OCI-LY7 (cell line): ENCODE data around the gene INF2. TPM values are rescaled to one million over a fixed set of nuclear protein-coding genes. Genes with fewer than 3 reads are reported as not detected.

Source experiments
- BruUV-seq: library from RNA; stranded (reverse); fragments of 400-500 nt; replicated peaks from 2 replicates; lab custom pipeline; 2021; lab: Mats Ljungman, UMichigan
- CTCF ChIA-PET: fragments of 300-600 bp; sonication (Branson Sonifier 250); formaldehyde crosslinking; loops from one replicate; lab custom pipeline; 2022; ENCODE audit warnings: antibody characterized with exemption; ENCODE audit not compliant: unreplicated experiment; lab: Charles Lee
- POLR2A ChIA-PET: fragments of 300-600 bp; sonication (Branson Sonifier 250); formaldehyde crosslinking; loops from one replicate; lab custom pipeline; 2022; ENCODE audit warnings: antibody characterized with exemption; lab: Charles Lee
- DNase-seq: peaks from one replicate; pipeline ENCODE4 v3.0.0-alpha.2; 2015; ENCODE audit warnings: low spot score
- H2AFZ ChIP-seq: fragments of 200-600 bp; sonication (generic), shearing (Covaris generic); 2 replicates; pipeline ENCODE4 v1.6.1; 2014; ENCODE audit warnings: mild to moderate bottlenecking, antibody characterized with exemption, low read length, moderate library complexity
- H3K27ac ChIP-seq: fragments of 200-600 bp; sonication (generic); 2 replicates; pipeline ENCODE4 v1.5.1; 2014; ENCODE audit warnings: mixed run types, low read depth, mild to moderate bottlenecking, moderate library complexity, low read length, inconsistent platforms; ENCODE audit not compliant: poor library complexity, severe bottlenecking
- H3K36me3 ChIP-seq: fragments of 200-600 bp; sonication (generic); 2 replicates; pipeline ENCODE4 v1.6.1; 2014; ENCODE audit warnings: mild to moderate bottlenecking, antibody characterized with exemption, low read length, moderate library complexity, mixed read lengths; ENCODE audit not compliant: insufficient read depth
- H3K4me1 ChIP-seq: fragments of 200-600 bp; sonication (generic); 2 replicates; pipeline ENCODE4 v1.5.1; 2014; ENCODE audit warnings: mild to moderate bottlenecking, low read length; ENCODE audit not compliant: insufficient read depth, poor library complexity, severe bottlenecking
- H3K4me2 ChIP-seq: fragments of 200-600 bp; sonication (generic); 2 replicates; pipeline ENCODE4 v1.6.1; 2014; ENCODE audit warnings: mild to moderate bottlenecking, low read length
- H3K4me3 ChIP-seq: fragments of 200-600 bp; sonication (generic); 2 replicates; pipeline ENCODE4 v1.5.1; 2014; ENCODE audit warnings: mild to moderate bottlenecking, low read depth, low read length; ENCODE audit not compliant: poor library complexity, severe bottlenecking
- H3K79me2 ChIP-seq: fragments of 200-600 bp; sonication (generic); 2 replicates; pipeline ENCODE4 v1.6.1; 2016; ENCODE audit warnings: low read depth, mild to moderate bottlenecking, low read length, moderate library complexity, mixed read lengths; ENCODE audit not compliant: insufficient read depth
- H3K9me2 ChIP-seq: fragments of 200-600 bp; sonication (generic); 2 replicates; pipeline ENCODE4 v1.6.1; 2016; ENCODE audit warnings: mild to moderate bottlenecking, low read length, mixed read lengths; ENCODE audit not compliant: insufficient read depth
- H3K9me3 ChIP-seq: fragments of 200-600 bp; sonication (generic); 2 replicates; pipeline ENCODE4 v1.6.1; 2014; ENCODE audit warnings: mild to moderate bottlenecking, mixed run types, low read length, mixed read lengths
- H4K20me1 ChIP-seq: fragments of 200-600 bp; sonication (generic); 2 replicates; pipeline ENCODE4 v1.6.1; 2014; ENCODE audit warnings: mild to moderate bottlenecking, antibody characterized with exemption, low read length, moderate library complexity, mixed read lengths; ENCODE audit not compliant: insufficient read depth
- CTCF ChIP-seq: fragments of 200-600 bp; sonication (generic); conservative IDR thresholded peaks from 2 replicates; pipeline ENCODE4 v1.5.1; 2014; ENCODE audit warnings: mild to moderate bottlenecking, antibody characterized with exemption, low read length, moderate library complexity, mixed read lengths
- EZH2phosphoT487 ChIP-seq: fragments of 200-600 bp; sonication (generic); IDR thresholded peaks from 2 replicates; pipeline ENCODE4 v1.6.1; 2018; ENCODE audit warnings: low read depth, borderline replicate concordance, mild to moderate bottlenecking, mixed run types, antibody characterized with exemption, low read length, moderate library complexity, mixed read lengths
- intact Hi-C: fragments of 100-400 bp; cut with micrococcal nuclease; formaldehyde crosslinking; loops from one replicate; pipeline ENCODE4 v1.10.0; 2022; ENCODE audit not compliant: unreplicated experiment
- total RNA-seq, 2 experiments: library from RNA; depleted of rRNA in 1 of 2; stranded (reverse); fragments of >200 nt in 1 of 2; shearing (Covaris generic) in 1 of 2; gene quantifications; 2 replicates each; pipeline ENCODE4 v1.2.3, GENCODE V29; 2014 to 2022

The INF2 gene
- total RNA-seq, 2 experiments from 2014 or later: 39.4 to 51.6 TPM

DNA sequence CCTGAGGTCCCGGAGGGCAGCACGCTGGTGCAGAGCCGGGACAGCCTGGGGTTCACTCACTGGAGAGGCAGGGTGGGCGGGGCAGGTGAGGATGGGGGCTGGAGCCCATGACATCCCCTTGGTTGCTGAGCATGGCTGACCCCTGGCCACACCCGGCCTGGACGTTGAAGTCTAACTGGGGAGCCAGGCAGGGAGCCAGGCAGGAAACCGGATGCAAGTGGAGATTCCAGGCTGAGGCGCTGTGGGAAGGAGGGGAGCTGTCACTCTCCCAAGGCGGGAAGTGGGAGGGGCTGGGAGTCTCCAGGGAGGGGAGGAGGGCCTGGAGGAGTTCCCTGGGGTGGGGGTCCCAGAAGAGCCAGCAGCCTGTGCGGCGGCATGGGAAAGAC lies 7.7 kb upstream of the INF2 start:
- Histone ChIP-seq H2AFZ (peak overlapping the region; percentile 61), H3K4me2 (peak overlapping the region; percentile 48), H3K4me1 (peaks cover 52% of the 10 kb centered on the region), H3K4me3 (no peak overlapping the region), H4K20me1 (no peaks in the 10 kb centered on the region), H3K79me2 (no peaks in the 10 kb centered on the region), H3K27ac (peak overlapping the region; percentile 52), H3K9me2 (no peaks in the 10 kb centered on the region), H3K9me3 (no peaks in the 10 kb centered on the region), H3K36me3 (no peaks in the 10 kb centered on the region)
- no peak for DNase-seq
- no TSS peak for BruUV-seq
- ChIA-PET CTCF (interaction anchor here (0.9 to 1.5 kb wide), 2 partner anchors 24 to 26 kb away, joined by 5 read pairs; no protein-coding TSS in a partner anchor), POLR2A (interaction anchor here (1.0 to 1.7 kb wide), 3 partner anchors 10 to 26 kb away, joined by 3 to 12 read pairs (median 11); no protein-coding TSS in a partner anchor)
- peak; percentile 34 for TF ChIP-seq CTCF
- no peak for TF ChIP-seq EZH2phosphoT487
- intact Hi-C loops: loop anchor here (1.0 kb wide), 2 partner anchors 21 to 31 kb away; no protein-coding TSS in a partner anchor

DNA sequence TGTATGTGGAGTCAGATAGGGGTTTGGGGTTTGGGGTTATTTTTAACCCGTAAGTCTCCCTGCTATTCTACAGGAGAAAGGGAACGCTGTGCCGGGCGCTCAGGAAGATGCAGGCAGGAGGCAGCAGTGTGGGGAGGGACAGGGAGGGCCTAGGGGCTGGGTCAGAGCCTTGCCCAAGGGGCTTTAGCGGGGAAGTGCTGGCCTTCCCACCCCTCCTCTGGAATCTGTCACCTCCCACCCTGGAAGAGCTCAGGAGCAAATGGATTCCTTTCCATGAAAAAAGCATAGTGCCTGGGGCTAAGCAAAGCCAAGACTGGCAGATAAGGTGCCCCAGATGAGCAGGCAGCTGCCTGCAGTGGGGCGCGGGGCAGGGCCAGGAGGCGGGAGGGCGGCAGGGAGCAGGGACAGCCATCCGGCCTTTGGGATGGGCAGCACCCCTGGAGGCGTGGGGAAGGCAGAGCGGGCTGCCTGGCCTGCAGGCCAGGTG lies 7.3 kb upstream of the INF2 start:
- Histone ChIP-seq H4K20me1 (no peaks in the 10 kb centered on the region), H3K9me2 (no peaks in the 10 kb centered on the region), H3K36me3 (no peaks in the 10 kb centered on the region), H3K79me2 (no peaks in the 10 kb centered on the region), H3K4me2 (no peak overlapping the region; the same call in 1 of the 2 replicates), H3K27ac (no peak overlapping the region), H3K4me1 (peaks cover 52% of the 10 kb centered on the region), H3K4me3 (no peak overlapping the region), H2AFZ (no peak overlapping the region), H3K9me3 (no peaks in the 10 kb centered on the region)
- no TSS peak for BruUV-seq
- DNase-seq: no peak
- POLR2A ChIA-PET: interaction anchor here (0.6 kb wide), 1 partner anchor 42 kb away, joined by 3 read pairs; no protein-coding TSS in a partner anchor
- intact Hi-C loops: no loop called here
- CTCF ChIA-PET: interaction anchor here (0.6 kb wide), 1 partner anchor 31 kb away, joined by 6 read pairs; no protein-coding TSS in a partner anchor
- TF ChIP-seq CTCF: no peak
- no peak for TF ChIP-seq EZH2phosphoT487
